ENCODE measurements around the gene SBSN.

Gene SBSN

DNA sequence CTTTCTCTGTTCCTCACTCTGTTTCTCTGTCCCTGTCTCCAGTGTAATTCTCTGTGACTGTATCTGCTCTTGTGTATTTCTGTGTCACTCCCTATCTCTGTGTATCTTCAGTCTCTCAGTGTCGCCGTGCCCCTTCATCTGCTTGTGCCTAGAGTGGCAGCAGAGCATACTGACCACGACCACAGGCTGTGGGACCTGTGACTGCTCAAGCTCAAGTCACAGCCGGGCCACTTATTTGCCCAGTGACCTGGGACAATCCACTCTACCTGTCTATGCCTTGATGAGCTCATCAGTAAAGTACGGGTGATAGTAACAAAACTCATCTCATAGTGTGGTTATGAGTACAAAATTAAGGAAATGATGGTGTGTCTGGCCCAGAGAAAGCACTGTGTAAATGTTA, 26.0 kb upstream of the SBSN start:
- DNase-seq (ENCODE audit: low read depth, low spot score), result no peak

- no peak for DNase-seq (ENCODE audit: low read depth, low spot score)
Observed at GRCh38 chr19:35553385-35554000, 25.4 kb upstream of the SBSN start.

DNA sequence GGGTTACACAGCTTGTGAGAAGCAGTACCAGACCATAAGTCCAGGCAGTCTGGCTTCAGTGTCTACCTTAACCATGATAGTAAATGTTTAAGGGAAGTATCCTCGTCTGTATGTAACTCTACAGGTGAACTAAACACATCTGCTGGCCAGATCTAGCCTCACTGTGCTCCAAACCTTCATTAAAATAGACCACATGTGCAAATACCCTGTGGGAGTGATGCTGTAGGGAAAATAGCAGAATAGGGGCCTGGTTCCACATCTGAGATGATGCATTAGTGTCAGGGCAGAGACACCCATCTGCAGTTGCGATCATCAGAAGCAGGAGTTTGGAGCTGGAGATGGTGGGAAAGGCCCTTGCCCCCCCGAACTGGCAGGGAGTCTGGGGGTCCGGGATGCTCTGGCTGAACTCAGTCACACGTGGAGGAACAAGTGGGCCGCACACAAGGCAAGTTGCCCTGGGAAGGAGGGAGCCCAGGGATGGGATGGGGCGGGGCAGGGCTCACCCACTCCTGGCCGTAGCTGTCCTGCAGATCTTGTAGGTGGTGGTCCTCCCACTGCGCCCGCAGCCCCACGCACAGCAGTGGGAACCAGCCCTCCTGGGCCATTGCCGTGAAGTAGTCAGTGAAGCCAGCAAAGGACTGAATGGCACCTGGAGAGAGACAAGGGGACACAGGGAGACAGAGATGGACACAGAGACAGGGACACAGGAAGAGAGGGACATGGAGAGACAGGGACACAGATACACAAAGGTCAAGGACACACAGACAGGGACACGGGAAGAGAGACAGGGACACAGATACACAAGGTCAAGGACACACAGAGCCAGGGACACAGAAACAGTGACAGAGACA, 24.6 kb upstream of the SBSN start:
- no peak for DNase-seq (ENCODE audit: low read depth, low spot score)

- DNase-seq (ENCODE audit: low read depth, low spot score), result no peak
Observed at GRCh38 chr19:35551091-35551810, 23.1 kb upstream of the SBSN start.

GRCh38 chr19:35549879-35550523, 21.9 kb upstream of the SBSN start:
- DNase-seq (ENCODE audit: low read depth, low spot score), result no peak

DNA sequence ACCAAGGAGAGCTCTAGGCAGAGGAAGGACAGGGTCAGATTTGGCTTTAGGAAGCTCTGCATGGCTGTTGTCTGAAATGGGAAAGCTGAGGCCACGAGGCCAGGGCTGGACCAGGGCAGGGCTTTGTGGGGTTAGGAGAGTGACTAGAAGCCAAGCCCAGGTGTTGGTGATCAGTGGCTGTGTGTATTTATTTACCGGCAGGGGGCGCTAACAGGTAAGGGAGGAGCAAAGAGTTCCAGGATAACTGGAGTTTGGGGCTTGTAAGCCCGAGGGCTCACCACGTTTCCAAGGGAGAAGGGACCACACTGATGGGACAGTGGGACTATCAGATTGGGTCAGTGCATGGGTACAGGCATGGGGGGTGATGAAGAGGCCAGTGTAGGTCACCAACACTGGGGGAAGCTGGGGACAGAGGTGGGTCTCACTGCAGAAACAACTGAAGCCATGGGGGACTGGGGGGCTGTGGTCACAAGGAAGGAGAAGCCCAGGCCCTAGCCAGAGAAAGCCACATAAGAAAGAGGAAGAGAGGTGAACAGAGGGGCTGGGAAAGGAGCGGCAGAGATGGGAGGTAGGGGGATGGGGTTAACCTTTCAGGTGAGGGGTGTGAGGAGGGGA, 21.2 kb upstream of the SBSN start:
- peak; percentile 81 for DNase-seq (ENCODE audit: low read depth, low spot score)

GRCh38 chr19:35546532-35546931, 18.4 kb upstream of the SBSN start:
- no peak for DNase-seq (ENCODE audit: low read depth, low spot score)

DNA sequence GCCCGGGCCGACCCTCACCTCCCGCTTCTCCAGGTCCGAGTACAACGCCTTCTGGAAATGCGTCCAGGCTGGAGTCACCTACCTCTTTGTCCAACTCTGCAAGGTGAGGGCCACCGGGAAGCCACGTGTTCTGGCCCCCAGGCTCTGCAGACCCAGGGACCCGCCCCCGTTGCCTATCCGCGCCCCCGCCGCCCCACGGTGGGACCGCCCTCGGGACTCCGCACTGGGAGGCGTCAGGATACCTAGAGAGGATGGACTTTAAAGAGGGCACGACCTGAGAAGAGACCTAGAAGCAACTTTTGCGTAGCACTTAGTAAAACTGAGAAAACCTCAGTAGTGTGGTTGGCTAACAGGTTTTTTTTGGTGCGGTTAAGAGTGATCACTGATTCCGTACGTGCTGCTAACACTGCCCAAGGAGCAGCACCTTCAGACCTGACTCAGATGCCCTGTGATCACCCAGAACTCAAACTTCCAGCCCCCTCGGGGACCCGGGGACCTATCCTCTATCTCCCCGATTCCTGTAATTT, 17.8 kb upstream of the SBSN start:
- peak; percentile 49 for DNase-seq (ENCODE audit: low read depth, low spot score)

DNA sequence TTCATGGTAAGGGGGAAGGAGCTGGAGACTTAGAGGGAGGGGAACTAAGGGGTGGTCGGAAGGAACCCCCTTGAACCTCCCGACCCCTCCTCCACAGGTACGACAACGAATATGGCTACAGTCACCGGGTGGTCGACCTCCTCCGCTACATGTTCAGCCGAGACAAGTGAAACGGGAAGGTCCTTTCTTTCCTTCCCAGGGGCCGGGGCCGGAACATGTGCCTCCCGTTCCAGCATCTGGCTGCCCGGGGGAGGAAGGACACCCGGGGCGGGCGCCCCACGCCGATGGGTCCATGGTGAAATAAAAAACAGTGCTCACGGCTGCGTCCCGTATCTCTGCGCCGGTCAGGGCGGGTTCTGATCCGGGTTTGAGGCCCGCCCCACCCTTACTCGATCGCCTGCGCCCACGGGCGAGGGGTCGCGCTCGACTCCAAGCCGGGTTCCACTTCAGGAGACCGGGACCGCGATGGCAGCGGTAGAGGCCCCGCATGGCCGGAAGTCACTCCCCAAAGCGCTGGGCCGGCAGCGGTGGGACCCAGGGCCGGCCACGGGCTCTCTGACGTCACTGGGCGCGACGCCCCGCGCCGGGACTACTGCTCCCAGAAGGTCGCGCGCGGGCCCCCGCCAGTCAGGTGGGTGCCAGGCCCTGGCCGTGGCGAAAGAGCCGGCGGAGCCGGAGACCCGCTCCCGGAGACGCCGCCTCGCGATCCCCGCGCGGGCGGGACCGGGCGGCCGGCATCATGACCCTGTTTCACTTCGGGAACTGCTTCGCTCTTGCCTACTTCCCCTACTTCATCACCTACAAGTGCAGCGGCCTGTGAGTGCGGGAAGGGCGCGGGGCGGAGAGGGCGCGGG, 17.1 kb upstream of the SBSN start, which contains the start of gene TMEM147:
Gene TMEM147, plus strand, starts transcription at position 626 of the 854 bp plus-strand sequence. Its CDS starts 114 bp downstream, at position 740.
- peak; percentile 97 for DNase-seq (ENCODE audit: low read depth, low spot score)

GRCh38 chr19:35544110-35544802, 16.1 kb upstream of the SBSN start:
- no peak for DNase-seq (ENCODE audit: low read depth, low spot score)

DNA sequence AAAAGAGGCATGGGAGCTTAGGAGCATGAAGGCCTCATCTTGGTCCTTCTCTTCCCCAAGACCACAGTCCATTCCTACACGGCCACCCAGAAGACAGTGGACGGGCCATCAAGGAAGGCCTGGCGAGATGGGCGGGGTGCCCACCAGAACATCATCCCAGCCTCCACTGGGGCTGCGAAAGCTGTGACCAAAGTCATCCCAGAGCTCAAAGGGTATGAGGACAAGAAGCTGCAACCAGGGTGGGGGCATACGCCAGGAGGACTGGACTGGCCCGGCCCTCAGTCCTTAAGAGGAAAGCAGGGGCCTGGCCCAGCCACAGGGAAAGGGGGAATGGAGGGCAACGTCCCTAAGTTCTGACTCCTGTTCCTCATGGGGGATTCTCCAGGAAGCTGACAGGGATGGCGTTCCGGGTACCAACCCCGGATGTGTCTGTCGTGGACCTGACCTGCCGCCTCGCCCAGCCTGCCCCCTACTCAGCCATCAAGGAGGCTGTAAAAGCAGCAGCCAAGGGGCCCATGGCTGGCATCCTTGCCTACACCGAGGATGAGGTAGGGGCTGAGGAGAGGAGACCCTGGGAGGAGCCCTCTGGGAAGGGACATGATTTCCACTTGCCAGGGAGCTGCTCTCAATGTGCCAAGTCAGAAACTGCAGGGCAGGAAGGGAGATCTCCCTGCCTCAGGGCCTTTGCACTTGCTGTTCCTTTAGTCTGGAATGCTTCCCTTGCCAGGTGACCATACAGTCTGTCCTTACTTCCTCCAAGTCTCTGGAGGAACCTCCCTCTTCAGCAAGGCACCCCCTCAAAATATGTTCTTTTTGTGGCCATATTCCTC, 15.4 kb upstream of the SBSN start:
- DNase-seq (ENCODE audit: low read depth, low spot score), result no peak

DNA sequence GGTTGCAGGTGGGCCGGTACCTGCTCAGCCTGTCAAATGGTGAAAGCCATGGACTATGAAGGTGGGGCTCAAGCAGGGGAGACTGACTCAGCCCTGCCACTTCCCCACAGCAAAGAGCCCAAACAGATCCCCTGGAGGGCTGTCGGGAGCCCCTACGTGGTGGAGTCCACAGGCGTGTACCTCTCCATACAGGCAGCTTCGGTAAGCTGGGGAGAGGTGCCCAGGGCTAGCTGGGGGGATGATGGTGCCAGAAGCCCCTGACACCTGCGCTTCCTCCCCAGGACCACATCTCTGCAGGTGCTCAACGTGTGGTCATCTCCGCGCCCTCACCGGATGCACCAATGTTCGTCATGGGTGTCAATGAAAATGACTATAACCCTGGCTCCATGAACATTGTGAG, 14.1 kb upstream of the SBSN start:
- no peak for DNase-seq (ENCODE audit: low read depth, low spot score)

- no peak for DNase-seq (ENCODE audit: low read depth, low spot score)
Observed at GRCh38 chr19:35540356-35540927, 12.3 kb upstream of the SBSN start.

DNA sequence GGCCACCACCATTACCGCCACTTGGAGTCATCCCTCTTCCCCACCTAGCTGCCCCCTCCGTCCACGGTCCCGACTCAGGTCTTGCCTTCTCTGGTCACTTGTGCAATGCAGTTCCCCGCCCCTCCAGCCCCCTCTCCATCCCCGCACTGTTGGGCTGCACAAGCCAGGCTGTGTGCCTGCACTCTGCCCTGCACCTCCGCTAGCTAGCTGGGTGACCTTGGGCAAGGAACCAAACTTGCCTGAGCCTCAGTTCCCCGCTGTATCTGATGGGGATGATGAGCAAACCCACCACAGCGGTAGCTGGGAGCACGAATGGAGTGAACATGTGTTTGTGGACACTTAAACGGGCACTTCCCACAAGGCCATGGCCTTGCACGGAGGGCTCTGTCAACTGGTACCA, 11.7 kb upstream of the SBSN start:
- no peak for DNase-seq (ENCODE audit: low read depth, low spot score)

GRCh38 chr19:35539314-35539713, 11.2 kb upstream of the SBSN start:
- DNase-seq (ENCODE audit: low read depth, low spot score), result no peak

- no peak for DNase-seq (ENCODE audit: low read depth, low spot score)
Observed at GRCh38 chr19:35534803-35535480, 6.8 kb upstream of the SBSN start.

DNA sequence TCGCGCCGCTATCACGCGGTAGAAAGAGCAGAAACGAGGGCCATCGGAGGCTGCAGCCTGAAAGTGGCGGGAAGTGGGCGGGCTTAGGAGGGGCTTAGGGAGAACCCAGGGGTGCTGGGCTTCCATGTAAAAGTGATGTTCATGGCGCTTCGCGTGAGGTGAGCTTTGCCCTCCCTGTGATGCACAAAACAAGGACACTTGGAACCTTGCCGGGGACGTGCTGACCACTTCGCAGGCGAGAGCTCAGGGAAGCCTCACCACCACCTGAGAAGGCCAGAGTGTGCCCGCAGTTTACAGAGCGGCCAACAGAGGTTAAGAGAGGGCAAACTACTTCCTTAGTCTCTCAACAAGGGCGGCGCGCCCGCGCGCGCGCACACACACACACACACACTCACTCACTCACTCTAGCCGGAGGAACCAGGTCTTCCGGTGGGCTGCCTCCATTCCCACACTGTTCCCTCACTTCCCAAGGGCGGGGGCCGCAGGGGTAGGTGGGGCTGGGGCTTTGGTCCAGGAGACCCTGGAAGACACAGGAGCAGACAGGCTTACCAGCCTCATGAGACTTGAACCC, 5.8 kb upstream of the SBSN start:
- DNase-seq (ENCODE audit: low read depth, low spot score), result peak; percentile 26

All from astrocyte of the hippocampus (primary cell).